Measurements from ENCODE around the gene ACSF2.

GRCh38 chr17:50429793-50430192, 3.8 kb downstream of the ACSF2 start:
- TF ChIP-seq EZH2phosphoT487 (IDR thresholded peaks at IDR 0.05) = no peak
- TF ChIP-seq CTCF (IDR thresholded peaks at IDR 0.05) = no peak

All from neural progenitor cell (in vitro differentiated cells).